Tibial artery (tissue), 4 donors: ENCODE data around the gene LRRC55.
"Not testable (repeated sequence)": the region's sequence is repeated elsewhere in the genome, so short reads cannot be mapped to it uniquely, and the experiment has no call there.

Experiments
- DNase-seq, 2 donors: peaks; one replicate each; pipeline ENCODE4 v3.0.0-alpha.2; 2019
- H3K27ac ChIP-seq, 2 donors: fragments of 200-600 bp; sonication (generic) in 1 of 2; 1 replicate in 1 of 2; 2 replicates in 1 of 2; pipeline ENCODE4 v1.5.1; 2018 to 2019; ENCODE audit warnings: mild to moderate bottlenecking in 1 of 2
- H3K27me3 ChIP-seq, 2 donors: fragments of 200-600 bp; sonication (generic) in 1 of 2; one replicate each; pipeline versions ENCODE4 v1.5.1 to v1.6.0; 2016 to 2019
- H3K36me3 ChIP-seq, 3 donors: fragments of 200-600 bp; sonication (generic) in 2 of 3; one replicate each; pipeline ENCODE4 v1.5.1; 2016 to 2019; ENCODE audit warnings: mild to moderate bottlenecking in 2 of 3
- H3K4me1 ChIP-seq, 4 donors: fragments of 200-600 bp; sonication (generic) in 2 of 4; 1 replicate in 3 of 4; 2 replicates in 1 of 4; pipeline ENCODE4 v1.5.1; 2016 to 2019
- H3K4me3 ChIP-seq, 2 donors: fragments of 200-600 bp; sonication (generic) in 1 of 2; 1 replicate in 1 of 2; 2 replicates in 1 of 2; pipeline ENCODE4 v1.5.1; 2018 to 2019; ENCODE audit warnings: mild to moderate bottlenecking in 2 of 2
- H3K9me3 ChIP-seq, 3 donors: fragments of 200-600 bp; sonication (generic) in 1 of 3; one replicate each; pipeline ENCODE4 v1.5.1; 2016 to 2019
- intact Hi-C: fragments of 100-400 bp; cut with DNase I; formaldehyde crosslinking; loops from one replicate; pipeline ENCODE4 v1.15.0; 2023; ENCODE audit warnings: low total_unique reads
- TF ChIP-seq, protein P1 (sequence below), 2 experiments: fragments of 200-600 bp in 1 of 2; fragments of 450-650 bp in 1 of 2; IDR thresholded peaks; one replicate each; pipeline ENCODE4 v1.5.1; 2017 to 2019; ENCODE audit warnings: antibody characterized with exemption in 2 of 2, mild to moderate bottlenecking in 1 of 2, moderate library complexity in 1 of 2

The LRRC55 gene

DNA sequence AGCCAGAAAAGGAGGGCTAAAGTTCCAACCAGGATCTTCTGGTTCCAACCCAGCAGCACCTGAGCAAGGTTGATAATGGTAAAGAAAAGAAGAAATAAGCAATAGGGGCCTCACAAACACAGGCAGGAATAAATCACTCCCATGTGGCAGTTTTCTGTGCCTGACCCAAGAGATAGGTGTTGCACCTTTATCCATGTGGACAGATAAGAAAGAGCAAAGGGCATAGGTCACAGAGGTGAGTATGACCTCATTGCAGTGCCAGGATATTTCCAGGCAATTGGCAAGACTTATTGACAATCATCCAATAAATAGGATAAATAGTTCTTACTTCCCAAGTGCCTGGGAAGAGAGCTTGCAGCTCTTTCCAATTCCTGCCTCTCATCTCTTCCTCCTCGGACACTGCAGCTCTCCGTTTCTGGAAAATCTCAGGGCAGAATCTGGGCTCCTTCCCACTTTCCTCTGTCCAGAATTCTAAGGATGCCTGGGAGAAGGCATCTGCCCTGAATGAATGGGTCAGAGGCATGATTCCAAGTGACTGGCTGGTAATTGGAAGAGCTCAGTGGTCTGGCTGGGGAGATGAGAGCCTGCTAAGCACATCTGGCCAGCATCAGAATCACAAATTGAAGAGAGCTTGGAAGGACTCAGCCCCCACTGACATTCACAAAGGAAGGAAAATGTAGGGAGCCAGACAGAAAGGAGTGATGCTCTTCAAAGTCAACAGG is 14.5 kb upstream of the LRRC55 start:
- DNase-seq, result no peak
- H3K4me1 ChIP-seq, result no peaks in the 10 kb centered on the region
- H3K27ac ChIP-seq, result no peak overlapping the region
- H3K36me3 ChIP-seq, result no peaks in the 10 kb centered on the region
- TF ChIP-seq, protein P1, sequence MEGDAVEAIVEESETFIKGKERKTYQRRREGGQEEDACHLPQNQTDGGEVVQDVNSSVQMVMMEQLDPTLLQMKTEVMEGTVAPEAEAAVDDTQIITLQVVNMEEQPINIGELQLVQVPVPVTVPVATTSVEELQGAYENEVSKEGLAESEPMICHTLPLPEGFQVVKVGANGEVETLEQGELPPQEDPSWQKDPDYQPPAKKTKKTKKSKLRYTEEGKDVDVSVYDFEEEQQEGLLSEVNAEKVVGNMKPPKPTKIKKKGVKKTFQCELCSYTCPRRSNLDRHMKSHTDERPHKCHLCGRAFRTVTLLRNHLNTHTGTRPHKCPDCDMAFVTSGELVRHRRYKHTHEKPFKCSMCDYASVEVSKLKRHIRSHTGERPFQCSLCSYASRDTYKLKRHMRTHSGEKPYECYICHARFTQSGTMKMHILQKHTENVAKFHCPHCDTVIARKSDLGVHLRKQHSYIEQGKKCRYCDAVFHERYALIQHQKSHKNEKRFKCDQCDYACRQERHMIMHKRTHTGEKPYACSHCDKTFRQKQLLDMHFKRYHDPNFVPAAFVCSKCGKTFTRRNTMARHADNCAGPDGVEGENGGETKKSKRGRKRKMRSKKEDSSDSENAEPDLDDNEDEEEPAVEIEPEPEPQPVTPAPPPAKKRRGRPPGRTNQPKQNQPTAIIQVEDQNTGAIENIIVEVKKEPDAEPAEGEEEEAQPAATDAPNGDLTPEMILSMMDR (IDR thresholded peaks at IDR 0.05), result no peak
- intact Hi-C loops, result no loop called here
- peaks cover 0 to 5% of the 10 kb centered on the region in 2 donors for H3K27me3 ChIP-seq
- no peak overlapping the region for H3K4me3 ChIP-seq
- H3K9me3 ChIP-seq, result no peaks in the 10 kb centered on the region

DNA sequence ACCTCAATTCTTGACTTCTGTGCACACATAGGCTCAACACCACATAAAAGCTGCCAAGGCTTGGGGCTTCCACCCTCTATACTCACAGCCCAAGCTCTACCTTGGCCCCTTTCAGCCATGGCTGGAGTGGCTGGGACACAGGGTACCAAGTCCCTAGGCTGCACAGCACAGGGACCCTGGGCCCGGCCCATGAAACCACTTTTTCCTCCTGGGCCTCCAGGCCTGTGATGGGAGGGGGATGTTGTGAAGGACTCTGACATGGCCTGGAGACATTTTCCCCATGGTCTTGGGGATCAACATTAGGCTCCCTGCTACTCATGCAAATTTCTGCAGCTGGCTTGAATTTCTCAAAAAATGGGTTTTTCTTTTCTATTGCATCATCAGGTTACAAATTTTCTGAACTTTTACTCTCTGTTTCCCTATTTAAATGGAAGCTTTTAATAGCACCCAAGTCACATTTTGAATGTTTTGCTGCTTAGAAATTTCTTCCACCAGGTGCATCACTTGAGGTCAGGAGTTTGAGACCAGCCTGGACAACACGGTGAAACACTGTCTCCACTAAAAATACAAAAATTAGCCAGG is 11.9 kb upstream of the LRRC55 start:
- DNase-seq, H3K4me1 ChIP-seq, H3K27ac ChIP-seq, H3K9me3 ChIP-seq, intact Hi-C loops, H3K27me3 ChIP-seq, H3K4me3 ChIP-seq, H3K36me3 ChIP-seq: not testable (repeated sequence)

DNA sequence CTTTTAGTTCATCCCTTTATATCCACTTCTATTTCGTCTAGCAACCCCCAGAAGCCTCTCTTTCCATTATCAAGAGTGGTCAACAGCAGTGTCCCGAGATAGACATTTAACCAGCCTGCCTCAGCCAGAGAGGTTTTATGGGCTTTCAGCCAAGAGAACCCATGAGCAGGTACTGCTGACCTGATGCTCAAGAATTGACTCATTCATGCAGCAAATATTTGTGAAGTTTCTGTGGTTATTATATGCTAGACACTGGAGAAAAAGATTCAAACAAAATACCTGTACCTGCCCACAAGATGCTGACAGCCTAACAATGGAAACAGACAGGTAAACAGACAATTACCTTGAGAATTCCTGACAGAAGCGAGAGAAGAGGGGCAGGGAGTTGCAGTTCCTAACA is 9.7 kb upstream of the LRRC55 start:
- Histone ChIP-seq H3K27ac (no peak overlapping the region), H3K27me3 (peaks cover 0 to 10% of the 10 kb centered on the region in 2 donors), H3K9me3 (no peaks in the 10 kb centered on the region), H3K4me3 (no peak overlapping the region), H3K4me1 (no peaks in the 10 kb centered on the region), H3K36me3 (no peaks in the 10 kb centered on the region)
- TF ChIP-seq, protein P1 (IDR thresholded peaks at IDR 0.05), result no peak
- intact Hi-C loops, result no loop called here
- no peak for DNase-seq

DNA sequence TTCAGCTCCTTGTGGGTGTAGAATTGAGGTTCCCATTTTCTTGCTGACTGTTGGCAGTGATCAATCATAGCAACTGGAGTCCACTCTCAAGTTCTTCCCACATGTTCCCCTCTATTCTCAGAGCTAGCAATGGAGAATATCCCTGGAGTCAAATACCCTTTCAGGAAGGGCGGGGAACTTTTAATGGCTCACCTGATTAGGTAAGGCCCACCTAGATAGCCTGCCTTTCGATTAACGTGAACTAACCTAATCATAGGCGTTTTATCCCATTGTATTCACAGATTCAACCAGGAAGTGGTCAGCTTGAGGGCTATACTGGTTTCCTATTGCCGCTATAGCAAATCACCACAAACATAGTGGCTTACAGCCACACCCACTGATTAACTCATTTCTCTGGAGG is 7.1 kb upstream of the LRRC55 start:
- Histone ChIP-seq H3K9me3 (no peaks in the 10 kb centered on the region), H3K27ac (no peak overlapping the region), H3K4me1 (no peaks in the 10 kb centered on the region), H3K4me3 (no peak overlapping the region), H3K36me3 (no peaks in the 10 kb centered on the region), H3K27me3 (peaks cover 0 to 13% of the 10 kb centered on the region in 2 donors)
- TF ChIP-seq, protein P1 (IDR thresholded peaks at IDR 0.05), result no peak
- intact Hi-C loops, result no loop called here
- DNase-seq, result no peak

DNA sequence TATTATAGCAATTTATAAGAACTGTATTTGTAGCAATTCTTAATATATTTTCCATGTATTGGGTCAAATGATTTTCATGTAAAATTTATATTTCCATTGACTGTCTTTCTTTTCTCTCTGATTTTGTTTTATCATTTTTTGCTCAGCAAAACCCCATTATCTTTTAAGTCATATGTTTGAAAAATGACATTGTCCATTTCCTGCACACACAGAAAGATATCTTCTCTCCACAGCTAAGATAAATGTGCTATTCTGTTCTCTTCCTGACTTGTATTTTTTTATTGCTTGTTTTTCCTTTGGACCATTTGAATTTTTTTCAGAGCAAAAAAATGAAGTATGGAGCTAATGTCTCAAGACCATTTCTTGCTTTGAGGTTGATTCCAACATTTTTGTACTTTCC is 6.3 kb upstream of the LRRC55 start:
- no peak overlapping the region for H3K4me3 ChIP-seq
- H3K4me1 ChIP-seq, result no peaks in the 10 kb centered on the region
- H3K9me3 ChIP-seq, result no peaks in the 10 kb centered on the region
- intact Hi-C loops, result no loop called here
- no peak overlapping the region for H3K27ac ChIP-seq
- DNase-seq, result no peak
- peaks cover 0 to 21% of the 10 kb centered on the region in 2 donors for H3K27me3 ChIP-seq
- TF ChIP-seq, protein P1 (IDR thresholded peaks at IDR 0.05), result no peak
- no peaks in the 10 kb centered on the region for H3K36me3 ChIP-seq

DNA sequence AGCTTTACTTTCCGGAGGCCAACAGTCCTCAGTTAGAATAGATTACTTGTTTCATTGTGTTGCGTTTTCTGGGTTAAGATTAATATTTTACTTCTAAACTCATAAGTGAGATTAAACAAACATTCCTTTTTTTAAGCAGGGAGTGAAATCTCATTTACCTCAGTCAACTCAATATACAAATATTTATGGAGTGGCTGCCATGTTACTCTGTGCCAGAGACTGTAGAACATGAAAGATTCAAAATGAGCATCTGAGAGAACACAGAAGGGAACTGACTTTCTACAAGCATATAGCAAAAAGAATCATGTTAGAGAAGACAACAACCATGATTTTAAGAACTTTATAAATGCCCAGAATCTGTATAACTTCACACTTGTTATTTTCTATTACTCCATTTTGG is 3.4 kb upstream of the LRRC55 start:
- H3K9me3 ChIP-seq, result no peaks in the 10 kb centered on the region
- intact Hi-C loops, result no loop called here
- DNase-seq, result no peak

More for the DNA sequence above, 3.4 kb upstream of the LRRC55 start:
- Histone ChIP-seq H3K4me1 (no peaks in the 10 kb centered on the region), H3K36me3 (no peaks in the 10 kb centered on the region), H3K27me3 (peaks cover 0 to 41% of the 10 kb centered on the region in 2 donors), H3K4me3 (no peak overlapping the region), H3K27ac (no peak overlapping the region)
- TF ChIP-seq, protein P1 (IDR thresholded peaks at IDR 0.05), result no peak
